ENCODE results near the gene TNRC6A. TPM values are rescaled to one million over a fixed set of nuclear protein-coding genes. Genes with fewer than 3 reads are reported as not detected.

Gene TNRC6A
- 25.9 to 32.6 TPM (median 32.3 TPM) in 5 replicates for total RNA-seq (2022; extraction: Qiagen RNA extraction; ENCODE audit: low read depth)

GRCh38 chr16:24729243-24729950 is at the start of gene TNRC6A:
Gene TNRC6A (plus strand): TSS chr16:24729651. CDS start chr16:24729842, 191 bp downstream.

DNA sequence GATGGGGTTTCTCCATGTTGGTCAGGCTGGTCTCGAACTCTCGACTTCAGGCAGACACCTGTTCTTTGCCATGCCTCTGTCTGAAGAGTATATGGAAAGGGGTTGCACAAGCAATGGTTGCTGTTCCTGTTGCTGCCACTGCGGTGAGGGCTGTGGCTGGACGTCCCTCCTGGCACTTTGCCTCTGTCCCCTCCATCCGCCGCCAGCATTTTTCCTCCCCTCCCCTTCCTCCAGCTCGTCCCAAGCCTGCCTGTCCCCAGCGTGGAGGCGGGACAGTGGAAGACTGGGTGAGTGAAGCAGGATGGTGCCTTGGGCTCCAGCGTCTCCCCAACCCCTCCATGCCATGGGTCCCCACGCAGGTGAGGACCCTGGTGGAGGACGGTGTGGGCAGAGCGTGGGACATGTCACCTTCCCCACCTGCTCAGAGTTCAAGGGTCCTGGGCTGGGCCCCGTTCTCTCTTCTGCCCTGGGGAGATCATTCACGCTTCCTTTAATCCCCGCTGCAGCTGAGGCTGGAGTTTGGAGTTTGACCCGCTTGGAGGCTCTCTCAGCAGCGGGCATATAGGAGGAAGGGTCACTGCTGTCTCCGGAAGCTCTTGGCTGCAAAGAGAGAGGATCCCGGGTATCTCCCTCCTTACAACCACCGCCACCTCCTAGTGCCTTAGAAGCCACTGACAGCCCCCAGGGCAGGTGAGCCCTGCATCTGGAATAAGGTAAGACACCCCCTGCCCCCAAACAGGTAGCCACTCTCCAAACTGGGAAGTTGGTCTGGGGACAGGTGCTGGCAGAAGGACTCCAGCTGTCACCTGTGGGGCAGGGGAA is 116.5 kb downstream of the TNRC6A start, which contains the start of gene SLC5A11:
Gene SLC5A11 (plus strand): TSS at position 238 of the 822 bp plus-strand sequence. CDS start 12,681 bp downstream, outside the sequence.

Other genes starting within 250 kb of the TNRC6A start
- gene RBBP6, start 190.1 kb upstream of the TNRC6A start, total RNA-seq (2022; extraction: Qiagen RNA extraction; ENCODE audit: low read depth) = 19.4 to 25.5 TPM (median 25.1 TPM) in 5 replicates
- 0.42 to 0.73 TPM (median 0.60 TPM) in 5 replicates for gene SLC5A11, start 116.3 kb downstream of the TNRC6A start, total RNA-seq (2022; extraction: Qiagen RNA extraction; ENCODE audit: low read depth)

All from A549 treated with ZK216348 at 1 μM for 4 hours (cell line).